Keratinocyte (primary cell): Measurements from ENCODE around the gene SHISA9. TPM values are rescaled to one million over a fixed set of nuclear protein-coding genes. Genes with fewer than 3 reads are reported as not detected.

ENCODE experiments used
- DNase-seq: peaks from one replicate; pipeline ENCODE4 v3.0.0-alpha.2; 2011; ENCODE audit warnings: low read depth, missing footprints, low spot score
- FAIRE-seq: peaks from 2 replicates; lab custom pipeline; 2011; peaks lifted over from hg19 to GRCh38; lab: Jason Lieb, UNC
- H2AFZ ChIP-seq: 2 replicates; pipeline ENCODE4 v1.6.0; 2012; ENCODE audit warnings: low read length, control low read depth, inconsistent platforms; ENCODE audit not compliant: control insufficient read depth
- H3K27ac ChIP-seq: 2 replicates; pipeline ENCODE4 v1.5.1; 2011; ENCODE audit warnings: low read length; ENCODE audit not compliant: control insufficient read depth, insufficient read depth
- H3K27me3 ChIP-seq: 3 replicates; pipeline ENCODE4 v1.6.0; 2011; ENCODE audit warnings: low read length; ENCODE audit not compliant: control insufficient read depth, insufficient read depth; ENCODE audit errors: extremely low read depth
- H3K36me3 ChIP-seq, 2 experiments: 2 replicates in 1 of 2; 3 replicates in 1 of 2; pipeline ENCODE4 v1.5.1; 2011; ENCODE audit warnings: low read length in 2 of 2, mild to moderate bottlenecking in 1 of 2; ENCODE audit not compliant: control insufficient read depth in 2 of 2, insufficient read depth in 2 of 2; ENCODE audit errors: extremely low read depth in 1 of 2
- H3K4me1 ChIP-seq: 3 replicates; pipeline ENCODE4 v1.5.1; 2011; ENCODE audit warnings: low read length; ENCODE audit not compliant: control insufficient read depth, insufficient read depth; ENCODE audit errors: extremely low read depth
- H3K4me2 ChIP-seq: 3 replicates; pipeline ENCODE4 v1.6.0; 2011; ENCODE audit warnings: low read depth, low read length; ENCODE audit not compliant: control insufficient read depth, insufficient read depth; ENCODE audit errors: extremely low read depth
- H3K4me3 ChIP-seq, 3 experiments: fragments of 200-600 bp in 1 of 3; sonication (generic) in 1 of 3; 2 replicates in 2 of 3; 3 replicates in 1 of 3; pipeline ENCODE4 v1.5.1; 2011 to 2016; ENCODE audit warnings: low read length in 3 of 3, mild to moderate bottlenecking in 3 of 3, control low read depth in 2 of 3, inconsistent platforms in 1 of 3, low read depth in 1 of 3, mixed read lengths in 1 of 3, mixed run types in 1 of 3, moderate library complexity in 1 of 3; ENCODE audit not compliant: control insufficient read depth in 2 of 3, insufficient read depth in 2 of 3; ENCODE audit errors: extremely low read depth in 1 of 3
- H3K79me2 ChIP-seq: 2 replicates; pipeline ENCODE4 v1.6.0; 2012; ENCODE audit warnings: low read length; ENCODE audit not compliant: control insufficient read depth, insufficient read depth
- H3K9ac ChIP-seq: 3 replicates; pipeline ENCODE4 v1.6.0; 2011; ENCODE audit warnings: low read length; ENCODE audit not compliant: control insufficient read depth, insufficient read depth; ENCODE audit errors: extremely low read depth
- H3K9me1 ChIP-seq: 3 replicates; pipeline ENCODE4 v1.6.0; 2011; ENCODE audit warnings: low read length; ENCODE audit not compliant: control insufficient read depth, insufficient read depth; ENCODE audit errors: extremely low read depth
- H3K9me3 ChIP-seq: 2 replicates; pipeline ENCODE4 v1.5.1; 2012; ENCODE audit warnings: low read depth, low read length; ENCODE audit not compliant: control insufficient read depth
- H4K20me1 ChIP-seq: 3 replicates; pipeline ENCODE4 v1.6.0; 2011; ENCODE audit warnings: low read length; ENCODE audit not compliant: control insufficient read depth, insufficient read depth; ENCODE audit errors: extremely low read depth
- CTCF ChIP-seq, 3 experiments: IDR thresholded peaks in 1 of 3; conservative IDR thresholded peaks in 1 of 3; optimal IDR thresholded peaks in 1 of 3; 2 replicates in 2 of 3; 3 replicates in 1 of 3; pipeline versions ENCODE3 to v1.5.1; 2011; ENCODE audit warnings: low read length in 3 of 3, mild to moderate bottlenecking in 3 of 3, moderate library complexity in 2 of 3, control low read depth in 1 of 3, inconsistent platforms in 1 of 3; ENCODE audit not compliant: insufficient read depth in 2 of 3; ENCODE audit errors: extremely low read depth in 1 of 3
- EZH2 ChIP-seq: IDR thresholded peaks from one replicate; pipeline ENCODE4 v1.6.1; 2012; ENCODE audit warnings: inconsistent platforms, mild to moderate bottlenecking, low read length, moderate library complexity
- dilution Hi-C: fragments of 300-500 bp; cut with MboI; formaldehyde crosslinking; loops from one replicate; pipeline ENCODE4 v1.7.0; 2020; ENCODE audit warnings: low sequenced_read_pairs; ENCODE audit not compliant: extremely low pct_ligation_motif_present
- polyA plus RNA-seq, 5 experiments: library from polyadenylated mRNA; depleted of rRNA in 3 of 5; stranded (reverse) in 3 of 5; stranded (forward) in 1 of 5; unstranded in 1 of 5; fragments of >200 nt; gene quantifications; 1 replicate in 1 of 5; 2 replicates in 3 of 5; 3 replicates in 1 of 5; pipeline versions ENCODE4 v1.2.1 to v1.2.3, GENCODE V29; 2011 to 2012; ENCODE audit warnings: missing spikeins in 2 of 5, low read depth in 1 of 5, low replicate concordance in 1 of 5

SHISA9 gene
- polyA plus RNA-seq, 1 donor (not counting 4 experiments of a cell fraction or from before 2014, with no cell fraction given), result 0.28 TPM

- Histone ChIP-seq H3K9me3 (no peaks in the 10 kb centered on the region), H3K9ac (no peak overlapping the region), H3K79me2 (no peaks in the 10 kb centered on the region), H3K9me1 (no peaks in the 10 kb centered on the region), H3K4me3 (no peak overlapping the region), H4K20me1 (no peaks in the 10 kb centered on the region), H3K4me1 (no peaks in the 10 kb centered on the region), H3K36me3 (no peaks in the 10 kb centered on the region), H3K4me2 (no peak overlapping the region), H2AFZ (no peak overlapping the region), H3K27me3 (no peaks in the 10 kb centered on the region), H3K27ac (no peak overlapping the region)
- FAIRE-seq (no peak), DNase-seq (no peak)
- dilution Hi-C loops, result no loop called here
- TF ChIP-seq CTCF (optimal IDR thresholded peaks at IDR 0.05 in 1 of 3, IDR thresholded peaks at IDR 0.05 in 1 of 3, conservative IDR thresholded peaks at IDR 0.05 in 1 of 3; ENCODE audit: extremely low read depth in 1 of 3, insufficient read depth in 2 of 3, low read length in 3 of 3), result no peak
- no peak for TF ChIP-seq EZH2
Measured at GRCh38 chr16:13270602-13271001, 369.2 kb downstream of the SHISA9 start.

GRCh38 chr16:13289515-13289914 is 388.1 kb downstream of the SHISA9 start:
- DNase-seq (no peak), FAIRE-seq (no peak)
- dilution Hi-C loops, result no loop called here
- H3K9me3 ChIP-seq, result no peaks in the 10 kb centered on the region
- H4K20me1 ChIP-seq, result no peaks in the 10 kb centered on the region
- H3K4me1 ChIP-seq, result no peaks in the 10 kb centered on the region
- H3K36me3 ChIP-seq, result no peaks in the 10 kb centered on the region
- H2AFZ ChIP-seq, result no peak overlapping the region
- H3K4me3 ChIP-seq, result no peak overlapping the region
- no peaks in the 10 kb centered on the region for H3K27me3 ChIP-seq
- no peak overlapping the region for H3K9ac ChIP-seq
- H3K79me2 ChIP-seq, result no peaks in the 10 kb centered on the region
- H3K27ac ChIP-seq, result no peak overlapping the region
- no peak overlapping the region for H3K4me2 ChIP-seq
- H3K9me1 ChIP-seq, result no peaks in the 10 kb centered on the region
- TF ChIP-seq EZH2, result no peak
- no peak for TF ChIP-seq CTCF (optimal IDR thresholded peaks at IDR 0.05 in 1 of 3, IDR thresholded peaks at IDR 0.05 in 1 of 3, conservative IDR thresholded peaks at IDR 0.05 in 1 of 3; ENCODE audit: extremely low read depth in 1 of 3, insufficient read depth in 2 of 3, low read length in 3 of 3)

Other genes starting within 250 kb of the SHISA9 start
- gene CPPED1, start 97.7 kb upstream of the SHISA9 start, polyA plus RNA-seq, result 12.1 to 14.4 TPM (median 12.6 TPM) in 3 replicates